GM19023 (cell line): ENCODE measurements around the gene TRAF7.

Source experiments
- ATAC-seq: cut with Tn5 transposase; IDR thresholded peaks from one replicate; pipeline ENCODE4 v1.9.1; 2021; ENCODE audit warnings: mild to moderate bottlenecking, moderate library complexity; ENCODE audit not compliant: unreplicated experiment

TRAF7 gene

DNA sequence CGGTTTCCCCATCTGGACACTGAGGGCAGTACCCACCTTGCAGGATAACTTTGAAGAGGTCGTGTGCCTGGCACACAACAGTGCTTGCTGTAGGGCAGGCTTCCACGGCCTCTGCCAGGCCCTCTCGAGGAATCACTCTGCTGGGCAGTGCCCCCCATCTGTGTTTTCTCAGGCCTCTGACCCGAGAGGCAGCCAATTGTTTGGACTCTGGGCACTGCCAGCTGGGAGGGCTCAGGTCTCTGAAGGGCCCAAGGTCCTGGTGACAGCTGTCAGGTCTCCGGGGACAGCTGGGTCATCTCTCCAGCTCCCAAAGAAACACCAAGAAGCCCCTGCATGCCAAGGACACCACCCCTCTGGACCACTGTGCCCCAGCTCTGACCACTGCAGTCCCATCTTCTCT is 8.2 kb upstream of the TRAF7 start:
- ATAC-seq, result no peak

DNA sequence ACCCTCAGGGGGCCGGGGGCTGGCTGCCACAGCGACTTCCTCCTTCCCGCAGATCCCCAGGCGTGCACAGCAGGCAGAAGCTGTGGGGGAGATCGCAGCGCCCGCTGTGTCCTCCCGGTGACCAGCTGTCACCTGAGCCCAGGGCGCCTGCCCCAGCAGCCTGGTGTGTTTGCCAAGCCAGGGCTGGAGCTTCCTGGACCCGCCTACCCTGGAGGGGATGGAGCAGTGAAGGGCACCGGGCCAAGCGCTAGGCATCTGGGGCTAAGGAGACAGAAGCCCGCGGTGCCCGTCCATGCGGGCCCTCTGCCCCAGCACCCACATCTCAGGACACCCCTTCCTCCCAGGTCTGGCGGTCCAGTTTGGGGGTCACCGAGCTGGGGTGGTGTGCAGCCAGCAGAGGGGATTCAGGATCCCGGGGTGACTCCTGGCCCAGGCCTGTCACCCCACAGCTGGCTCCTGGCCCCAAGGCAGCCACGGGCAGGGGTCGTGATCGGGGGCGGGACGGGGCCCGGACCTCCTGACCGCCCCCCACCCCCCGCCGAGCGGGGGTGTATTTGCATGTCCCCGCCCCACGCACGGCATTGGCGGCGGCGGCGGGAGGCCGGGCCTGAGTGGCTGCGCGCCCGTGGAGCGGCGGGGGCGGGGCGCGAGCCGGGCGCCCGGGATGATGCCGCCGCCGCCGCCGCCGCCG is 7.5 kb upstream of the TRAF7 start, which contains the start of gene RAB26:
Gene RAB26 (plus strand): TSS at position 645 of the 691 bp plus-strand sequence. CDS start 159 bp downstream, outside the sequence.
- no peak for ATAC-seq

DNA sequence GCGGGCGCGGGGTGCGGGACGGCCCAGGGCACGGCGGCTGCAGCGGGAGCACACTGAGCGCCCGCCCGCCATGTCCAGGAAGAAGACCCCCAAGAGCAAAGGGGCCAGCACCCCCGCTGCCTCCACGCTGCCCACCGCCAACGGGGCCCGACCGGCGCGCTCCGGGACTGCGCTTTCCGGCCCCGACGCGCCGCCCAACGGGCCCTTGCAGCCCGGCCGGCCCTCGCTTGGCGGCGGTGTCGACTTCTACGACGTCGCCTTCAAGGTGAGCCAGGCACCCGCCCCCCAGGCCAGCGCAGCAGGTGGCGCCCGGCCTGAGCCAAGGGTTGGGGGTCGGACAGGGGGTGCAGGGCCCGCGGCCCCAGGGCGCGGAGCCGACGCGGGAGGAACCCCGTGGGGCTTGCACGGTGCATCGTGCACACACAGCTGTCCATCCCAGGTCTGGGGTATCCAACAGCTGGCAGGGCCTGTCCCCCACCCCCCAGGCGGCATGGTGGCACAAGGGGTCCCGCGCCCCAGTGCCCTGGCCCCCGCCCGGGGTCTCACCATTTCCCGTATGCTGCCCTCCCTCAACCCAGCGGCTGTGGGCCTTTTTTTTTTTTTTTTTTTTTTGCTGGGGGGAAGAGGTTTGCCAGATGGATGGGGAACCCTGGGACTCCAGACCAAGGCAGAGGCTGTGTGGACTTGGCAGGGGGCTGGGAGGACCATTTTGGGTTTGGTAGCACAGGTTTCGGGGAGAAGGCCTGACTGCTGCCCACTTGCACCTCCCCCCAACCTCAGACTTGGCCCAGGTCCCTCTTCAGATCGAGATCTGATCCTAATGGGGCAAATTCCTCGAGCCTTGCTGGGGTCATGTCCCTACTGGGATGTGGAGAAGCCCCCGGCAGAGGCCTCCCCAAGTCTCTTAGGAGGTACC is 6.6 kb upstream of the TRAF7 start:
- ATAC-seq, result no peak

DNA sequence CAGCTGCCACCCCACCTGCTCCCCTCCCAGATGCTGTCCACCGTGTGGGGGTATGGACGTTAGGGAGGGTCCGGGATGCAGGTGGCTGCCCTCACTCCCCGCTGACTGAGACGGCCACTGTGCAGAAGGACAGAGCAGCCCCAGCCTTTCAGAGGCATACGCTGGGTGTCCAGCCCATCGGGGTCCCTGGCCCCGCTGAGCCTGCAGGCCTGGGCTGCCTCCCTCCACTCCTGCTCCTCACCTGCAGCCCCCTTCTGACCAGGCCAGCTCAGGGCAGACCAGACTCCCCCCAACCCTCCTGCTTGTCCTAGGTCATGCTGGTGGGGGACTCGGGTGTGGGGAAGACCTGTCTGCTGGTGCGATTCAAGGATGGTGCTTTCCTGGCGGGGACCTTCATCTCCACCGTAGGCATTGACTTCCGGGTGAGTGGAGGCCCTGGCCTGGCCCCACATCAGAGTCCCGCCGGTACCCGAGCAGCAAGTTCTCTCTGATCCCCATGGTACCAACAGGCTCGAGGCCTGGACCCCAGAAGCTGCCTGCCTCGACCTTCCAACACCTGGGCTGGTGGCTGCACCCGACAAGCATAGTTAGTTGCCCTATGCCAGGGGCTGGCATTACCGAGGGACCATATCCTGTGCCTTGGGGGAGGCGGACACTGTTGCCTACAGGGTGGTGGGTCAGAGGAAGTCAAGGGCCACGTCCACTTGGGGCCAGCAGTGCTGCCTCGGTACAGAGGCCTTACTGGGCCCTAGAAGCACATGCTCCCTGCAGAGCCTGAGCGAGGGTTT is 5.8 kb upstream of the TRAF7 start:
- no peak for ATAC-seq

DNA sequence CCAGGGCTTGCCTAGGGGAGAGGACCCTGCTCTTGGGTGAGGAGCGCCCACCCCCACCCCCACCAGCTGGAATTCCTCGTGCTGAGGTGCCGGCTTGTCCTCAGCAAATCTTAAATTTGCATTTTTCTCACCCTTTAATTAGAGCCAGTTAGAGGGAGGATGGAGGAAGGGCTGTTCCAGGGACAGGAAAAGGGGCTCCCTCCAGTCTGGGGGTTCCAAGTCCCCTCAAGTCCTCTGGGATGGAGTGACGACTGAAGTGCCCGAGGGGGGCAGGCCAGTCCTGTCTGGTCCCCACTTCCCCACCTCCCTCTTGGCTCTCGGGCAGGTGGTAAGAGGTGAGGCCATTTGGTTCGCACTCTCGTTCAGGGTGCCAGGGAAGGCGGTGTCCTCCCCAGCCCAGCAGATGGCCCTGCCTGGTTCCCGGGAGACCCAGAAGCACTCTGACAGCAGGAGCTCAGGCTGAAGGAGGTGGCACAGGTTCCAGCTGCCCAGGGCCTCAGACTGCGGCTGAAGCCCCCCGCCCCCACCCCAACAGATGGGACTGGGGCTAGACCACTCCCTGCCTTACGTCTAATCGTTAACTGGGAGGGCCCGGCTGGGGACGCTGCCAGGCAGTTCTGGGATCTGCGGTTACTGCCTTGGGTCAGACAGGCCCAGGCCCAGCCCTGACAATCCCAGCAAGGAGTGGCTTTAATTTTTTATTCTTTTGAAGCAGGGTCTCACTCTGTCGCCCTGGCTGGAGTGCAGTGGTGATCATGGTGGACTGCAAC is 5.0 kb upstream of the TRAF7 start:
- ATAC-seq, result no peak

DNA sequence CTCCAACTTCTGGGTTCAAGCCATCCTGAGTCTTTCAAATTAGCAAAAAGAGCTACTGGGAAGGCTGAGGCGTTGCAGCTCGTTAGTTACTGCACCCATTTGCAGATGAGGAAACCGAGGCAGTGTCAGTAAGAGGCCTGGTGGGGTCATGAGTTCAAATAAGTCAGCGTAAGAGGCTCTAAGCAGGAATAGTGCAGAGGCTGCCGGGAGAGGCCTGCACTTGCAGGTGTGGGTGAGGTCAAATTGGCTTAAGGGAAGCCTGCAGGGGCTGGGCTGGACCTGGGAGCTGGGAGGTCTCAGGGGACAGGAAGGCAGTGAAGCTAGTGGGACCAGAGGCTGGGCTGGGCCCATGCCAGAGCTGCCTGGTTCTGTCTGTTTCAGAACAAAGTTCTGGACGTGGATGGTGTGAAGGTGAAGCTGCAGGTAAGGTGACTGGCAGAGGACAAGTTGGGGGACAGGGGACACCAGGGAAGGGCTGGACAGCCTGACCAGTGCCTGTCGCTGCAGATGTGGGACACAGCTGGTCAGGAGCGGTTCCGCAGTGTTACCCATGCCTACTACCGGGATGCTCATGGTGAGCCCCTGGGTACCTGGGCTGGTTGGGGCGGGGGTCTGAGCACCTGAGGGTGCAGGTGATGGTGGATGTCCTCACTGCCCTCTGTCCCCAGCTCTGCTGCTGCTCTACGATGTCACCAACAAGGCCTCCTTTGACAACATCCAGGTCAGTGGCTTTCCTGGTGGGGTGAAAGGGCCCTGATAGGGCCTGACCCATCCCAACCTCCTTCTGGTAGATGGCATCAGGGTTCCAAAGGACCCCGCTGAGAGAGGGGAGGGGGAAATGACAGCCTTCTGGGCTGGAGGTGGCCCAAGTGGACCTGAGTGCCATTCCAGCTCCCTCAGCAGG is 4.1 kb upstream of the TRAF7 start:
- no peak for ATAC-seq

DNA sequence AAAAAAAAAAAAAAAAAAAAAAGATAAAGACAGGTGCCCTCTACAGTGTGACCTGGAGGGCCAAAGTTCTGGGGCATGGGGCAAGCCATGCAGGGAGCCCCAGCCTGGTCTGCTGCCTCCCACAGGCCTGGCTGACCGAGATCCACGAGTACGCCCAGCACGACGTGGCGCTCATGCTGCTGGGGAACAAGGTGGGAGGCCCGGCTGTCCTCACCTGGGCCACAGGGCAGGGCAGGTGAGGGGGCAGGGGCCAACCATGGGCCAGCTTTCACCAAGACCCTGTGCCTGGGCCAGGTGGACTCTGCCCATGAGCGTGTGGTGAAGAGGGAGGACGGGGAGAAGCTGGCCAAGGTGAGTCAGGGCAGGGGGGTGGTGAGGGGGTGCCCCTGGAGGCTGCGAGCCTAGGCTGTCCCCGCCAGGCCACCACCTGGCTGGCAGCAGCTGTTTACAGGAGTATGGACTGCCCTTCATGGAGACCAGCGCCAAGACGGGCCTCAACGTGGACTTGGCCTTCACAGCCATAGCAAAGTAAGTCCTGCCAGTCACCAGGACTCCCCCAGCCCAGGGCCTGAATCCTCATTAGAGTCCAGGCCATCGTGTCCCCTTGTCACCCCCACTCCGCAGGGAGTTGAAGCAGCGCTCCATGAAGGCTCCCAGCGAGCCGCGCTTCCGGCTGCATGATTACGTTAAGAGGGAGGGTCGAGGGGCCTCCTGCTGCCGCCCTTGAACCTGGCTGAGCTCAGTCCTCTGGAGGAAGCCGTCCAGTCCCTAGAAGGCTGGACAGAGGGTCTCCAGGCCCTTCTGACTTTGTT is 2.7 kb upstream of the TRAF7 start:
- ATAC-seq, result no peak

DNA sequence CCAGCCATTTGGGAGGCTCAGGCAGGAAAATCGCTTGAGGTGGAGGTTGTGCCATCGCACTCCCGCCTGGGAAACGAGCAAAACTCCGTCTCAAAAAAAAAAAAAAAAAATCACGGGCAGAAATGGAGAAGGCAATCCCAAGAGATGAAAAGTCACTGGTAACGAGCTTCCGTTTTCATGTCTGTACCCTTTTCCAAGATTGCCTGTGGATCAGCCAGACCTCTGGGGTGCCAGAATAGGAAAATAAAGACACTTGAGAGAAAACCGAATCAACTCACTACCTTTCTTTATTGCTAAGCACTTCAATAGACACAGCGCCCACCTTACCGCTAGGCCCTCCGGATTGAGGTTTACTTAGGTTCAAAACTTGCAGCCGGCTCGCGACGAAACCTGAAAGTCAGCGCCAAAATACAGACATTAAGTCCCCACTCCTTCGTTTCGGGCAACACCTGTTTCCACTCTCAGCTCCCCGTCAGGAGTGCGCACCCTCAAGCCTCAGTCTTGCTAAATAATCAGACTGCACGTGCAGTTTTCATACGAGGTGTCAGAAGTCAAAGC is 970 bp upstream of the TRAF7 start:
- ATAC-seq, result no peak

DNA sequence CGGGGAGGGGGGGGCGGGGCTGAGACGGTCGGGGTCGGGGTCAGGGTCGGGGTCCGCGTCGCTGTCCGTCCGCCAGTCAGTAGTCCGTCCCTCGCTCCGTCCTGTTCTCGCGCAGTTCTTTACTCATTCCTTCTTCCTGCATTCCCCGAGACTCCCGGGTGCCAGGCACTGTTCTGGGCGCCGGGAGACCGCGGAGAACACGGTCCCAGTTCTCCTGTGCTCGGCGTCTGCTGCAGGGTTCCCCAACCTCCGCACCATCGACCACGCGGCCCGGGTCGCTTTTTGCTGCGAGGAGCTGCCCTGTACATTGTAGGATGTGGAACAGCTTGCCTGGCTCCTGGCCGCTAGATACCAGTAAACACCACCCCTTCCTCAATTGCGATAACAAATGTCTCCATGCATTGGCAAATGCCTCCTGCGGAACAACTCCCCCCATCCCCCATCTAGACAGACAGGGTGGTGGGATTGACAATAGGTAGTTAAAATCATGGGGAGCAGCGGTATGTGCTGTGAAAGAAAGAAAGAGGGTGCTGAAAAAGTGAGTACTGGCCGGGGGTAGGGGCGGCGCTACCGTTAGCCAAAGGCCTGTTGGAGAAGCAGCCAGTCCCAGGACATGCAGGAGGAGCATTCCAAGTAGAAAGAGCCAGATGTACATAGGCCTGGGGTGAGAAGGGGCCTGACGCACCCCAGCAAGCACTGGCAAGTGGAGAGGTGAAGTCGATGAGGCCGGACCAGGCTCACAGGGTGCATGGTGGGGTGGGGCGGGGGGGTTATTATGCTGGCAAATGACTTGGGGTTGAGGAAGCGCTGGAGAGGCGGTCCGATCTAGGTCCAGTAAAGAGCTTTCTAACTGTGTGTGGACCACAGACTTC is 631 bp downstream of the TRAF7 start:
- ATAC-seq, result no peak

DNA sequence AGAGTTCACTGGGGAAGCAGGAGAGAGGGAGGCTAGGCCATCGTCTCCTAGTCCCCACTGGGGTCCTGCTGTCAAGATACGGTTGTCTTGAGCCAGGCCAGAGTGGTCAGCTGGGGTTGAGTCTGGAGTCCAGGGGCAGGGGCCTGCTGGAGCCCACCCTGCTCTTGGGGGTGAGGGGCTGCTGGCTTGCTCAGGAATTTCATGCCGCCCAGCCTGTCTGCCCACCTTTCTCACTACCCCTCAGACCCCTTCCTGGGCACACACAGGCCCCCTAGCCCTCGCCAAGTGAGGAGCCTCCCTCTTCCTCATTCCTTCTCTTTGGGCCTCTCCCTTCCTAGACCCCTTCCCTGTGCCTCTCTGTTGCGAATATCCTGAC is 1.3 kb downstream of the TRAF7 start:
- ATAC-seq, result no peak

DNA sequence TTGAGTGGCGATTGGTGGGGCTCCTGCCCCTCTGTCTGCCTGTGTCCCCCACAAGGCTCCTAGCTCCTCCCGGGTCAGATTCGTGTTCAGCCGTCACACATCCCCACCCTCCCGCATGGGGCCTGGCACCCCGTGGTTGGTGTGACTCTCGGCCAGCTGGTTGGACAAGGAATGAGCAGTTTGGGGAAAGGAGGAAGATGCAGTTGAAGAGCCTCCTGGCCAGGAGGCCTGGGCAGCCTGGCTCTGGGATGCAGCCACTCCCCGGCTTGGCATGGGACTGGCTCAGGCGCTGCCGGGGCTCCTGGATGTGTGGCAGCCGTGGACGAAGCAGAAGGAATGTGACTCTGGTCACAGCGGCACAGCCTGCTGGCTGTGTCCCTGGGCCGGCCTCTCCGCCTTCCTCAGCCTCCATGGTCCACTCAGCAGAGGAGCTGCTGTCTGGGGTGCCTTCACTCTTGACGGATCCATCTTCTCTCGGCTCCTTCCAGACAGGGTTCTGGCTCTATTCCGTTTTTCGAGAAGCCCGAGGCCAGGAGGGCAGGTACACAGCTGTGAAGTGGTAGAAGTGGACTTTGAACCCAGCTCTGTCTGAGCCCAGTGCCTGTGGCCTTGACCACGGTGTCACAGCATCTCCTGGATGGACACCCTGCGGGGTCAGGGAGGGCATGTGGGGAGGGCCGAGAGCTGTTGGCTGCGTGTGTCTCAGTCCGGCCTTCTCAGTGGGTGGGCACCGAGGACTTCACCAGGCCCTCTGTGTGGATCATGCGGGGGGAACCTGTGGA is 2.1 kb downstream of the TRAF7 start:
- no peak for ATAC-seq

DNA sequence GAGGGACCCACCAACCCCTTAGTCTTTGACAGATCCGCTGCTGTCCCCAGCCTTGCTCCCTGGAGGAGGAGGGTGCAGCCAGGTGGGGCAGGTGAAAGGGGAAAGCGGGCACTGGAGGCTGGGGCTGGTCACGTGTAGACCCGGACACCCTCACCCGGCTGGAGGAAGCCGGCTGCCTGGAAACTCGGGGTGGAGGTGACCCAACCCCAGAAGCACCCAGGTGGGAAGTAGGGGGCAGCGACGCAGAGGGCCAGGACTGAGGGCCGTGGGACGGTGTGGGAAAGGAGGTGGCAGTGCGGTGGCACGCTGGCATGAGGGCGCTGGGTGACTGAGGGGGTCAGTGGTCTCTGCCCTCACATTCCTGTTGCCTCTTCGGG is 2.7 kb downstream of the TRAF7 start:
- ATAC-seq, result no peak

DNA sequence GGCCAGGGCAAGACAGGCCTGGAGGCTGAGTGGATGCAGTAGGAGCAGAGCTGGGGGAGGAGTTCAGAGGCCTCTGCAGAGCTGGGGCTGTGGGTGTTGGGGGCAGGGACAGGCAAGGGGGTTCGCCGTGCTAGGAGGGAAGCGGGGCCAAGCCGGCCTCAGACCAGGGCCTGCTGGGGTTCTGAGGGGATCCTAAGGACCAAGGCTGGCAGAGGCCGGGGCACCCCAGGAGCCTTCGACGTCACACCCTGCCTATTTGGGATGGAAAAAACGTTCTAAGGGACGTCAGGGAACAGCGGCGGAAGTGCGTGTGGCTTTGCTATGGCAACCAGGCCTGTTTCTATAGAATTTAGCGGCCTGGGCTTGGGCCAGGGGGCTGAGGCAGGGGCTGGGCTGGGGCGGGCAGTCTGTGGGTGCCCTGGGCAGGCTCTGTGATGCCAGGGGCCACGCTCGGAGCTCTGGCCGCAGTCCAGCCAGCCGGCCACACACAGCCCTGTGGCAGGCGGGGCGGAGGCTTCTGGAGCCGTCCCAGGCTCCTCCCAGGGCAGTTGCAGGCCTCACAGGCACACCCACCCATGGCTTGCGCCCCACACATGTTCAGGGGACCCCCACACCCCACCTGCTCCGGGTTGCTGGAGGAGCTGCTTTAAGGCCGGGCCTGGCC is 3.7 kb downstream of the TRAF7 start:
- ATAC-seq, result no peak

DNA sequence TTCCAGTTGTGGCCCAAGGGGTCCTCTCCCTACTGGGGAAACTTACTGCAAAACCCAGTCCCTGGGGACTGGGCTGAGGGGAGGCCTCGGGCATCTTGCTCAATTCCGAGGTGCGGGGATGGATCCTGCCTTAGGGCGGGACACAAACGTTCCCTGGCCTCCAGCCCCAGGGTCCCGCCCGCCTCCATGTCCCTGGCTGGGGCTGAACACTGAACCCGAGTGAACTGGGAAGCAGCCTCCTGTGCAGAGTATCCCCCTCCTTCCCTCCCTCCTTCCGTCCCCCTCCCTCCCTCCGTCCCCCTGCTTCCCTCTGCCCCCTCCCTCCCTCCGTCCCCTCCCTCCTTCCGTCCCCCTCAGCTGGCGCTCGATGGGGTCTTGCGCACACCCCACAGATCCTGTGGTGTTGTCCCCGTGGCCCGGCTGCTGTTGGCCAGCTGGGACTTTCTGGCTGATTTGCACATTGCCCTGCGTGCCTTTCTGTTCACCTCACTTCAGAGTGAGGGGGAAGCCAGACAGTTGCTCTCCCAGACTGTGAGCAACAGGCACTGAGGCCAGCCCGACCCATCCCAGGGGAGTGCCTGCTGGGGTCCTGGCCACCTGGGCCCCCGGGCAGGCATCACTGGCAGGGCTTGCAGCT is 5.5 kb downstream of the TRAF7 start:
- no peak for ATAC-seq

DNA sequence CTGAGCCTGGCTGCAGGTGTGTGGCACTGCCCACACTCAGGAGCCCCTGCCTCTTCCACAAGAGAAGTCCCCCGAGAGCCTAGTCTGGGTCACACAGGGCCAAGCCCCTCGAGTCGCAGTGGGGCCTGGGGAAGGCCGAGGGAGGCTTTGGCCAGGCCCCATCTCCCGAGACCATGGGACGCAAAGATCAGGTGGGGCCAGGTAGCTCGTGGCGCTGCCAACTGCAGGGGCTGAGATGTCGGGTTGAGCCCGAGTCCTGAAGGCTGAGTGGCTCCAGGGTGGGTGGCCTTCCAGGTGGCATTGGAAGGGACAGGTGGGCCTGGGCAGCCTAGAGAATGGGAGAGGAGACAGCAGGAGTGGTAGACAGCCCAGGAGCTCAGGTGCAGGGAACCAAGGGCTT is 6.3 kb downstream of the TRAF7 start:
- ATAC-seq, result no peak

DNA sequence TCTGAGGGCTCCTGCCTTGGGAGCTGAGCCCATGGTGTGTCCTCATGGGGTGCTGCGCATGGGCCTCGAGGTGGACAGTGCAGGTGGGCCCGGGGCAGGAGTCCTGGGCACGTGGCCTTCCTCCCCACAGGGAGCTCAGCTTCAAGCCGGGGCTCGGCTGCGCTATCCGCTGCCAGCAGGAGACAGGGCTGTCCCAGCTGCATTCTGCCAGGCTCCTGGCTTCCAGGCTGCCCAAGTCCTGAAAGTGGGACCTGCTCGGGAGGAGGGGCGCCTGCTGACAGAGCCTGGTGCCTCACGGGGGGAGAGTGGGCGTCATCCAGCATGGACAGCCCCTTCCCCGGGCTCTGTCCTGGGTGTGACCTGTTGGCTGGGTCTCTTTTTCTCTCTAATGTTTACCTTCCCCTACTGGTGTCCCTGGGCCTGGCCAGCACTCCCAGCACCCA is 7.1 kb downstream of the TRAF7 start:
- no peak for ATAC-seq
